GM19468 (cell line): Measurements from ENCODE around the gene MST1.

Experiments
- ATAC-seq: cut with Tn5 transposase; IDR thresholded peaks from one replicate; pipeline ENCODE4 v1.9.1; 2021; ENCODE audit warnings: mild to moderate bottlenecking, moderate library complexity, moderate number of reproducible peaks; ENCODE audit not compliant: unreplicated experiment; ENCODE audit errors: extremely low read depth

Gene MST1

GRCh38 chr3:49683162-49683561 lies 6.1 kb downstream of the MST1 start:
- no peak for ATAC-seq

DNA sequence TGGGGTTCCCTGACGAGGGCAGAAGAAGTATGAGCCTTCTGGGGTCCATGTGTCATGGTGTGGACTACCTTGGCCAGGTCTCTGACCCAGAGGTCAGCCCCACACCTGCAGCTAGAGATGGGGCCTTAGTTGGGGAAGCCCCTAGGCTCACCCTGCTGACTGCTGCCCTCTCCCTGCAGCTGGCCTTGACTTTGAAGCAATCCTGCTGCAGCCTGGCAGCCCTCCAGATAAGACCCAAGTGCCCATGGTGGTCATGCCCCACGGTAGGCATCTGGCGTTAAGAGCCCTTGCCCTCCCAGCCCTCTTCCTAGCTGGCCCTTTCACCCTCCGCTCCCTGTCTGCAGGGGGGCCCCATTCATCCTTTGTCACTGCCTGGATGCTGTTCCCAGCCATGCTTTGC lies 7.7 kb downstream of the MST1 start:
- ATAC-seq, result no peak

GRCh38 chr3:49681232-49681522 lies 8.1 kb downstream of the MST1 start:
- no peak for ATAC-seq

GRCh38 chr3:49680493-49681231 lies 8.6 kb downstream of the MST1 start:
- no peak for ATAC-seq

GRCh38 chr3:49675912-49676311 lies 13.4 kb downstream of the MST1 start:
- no peak for ATAC-seq

DNA sequence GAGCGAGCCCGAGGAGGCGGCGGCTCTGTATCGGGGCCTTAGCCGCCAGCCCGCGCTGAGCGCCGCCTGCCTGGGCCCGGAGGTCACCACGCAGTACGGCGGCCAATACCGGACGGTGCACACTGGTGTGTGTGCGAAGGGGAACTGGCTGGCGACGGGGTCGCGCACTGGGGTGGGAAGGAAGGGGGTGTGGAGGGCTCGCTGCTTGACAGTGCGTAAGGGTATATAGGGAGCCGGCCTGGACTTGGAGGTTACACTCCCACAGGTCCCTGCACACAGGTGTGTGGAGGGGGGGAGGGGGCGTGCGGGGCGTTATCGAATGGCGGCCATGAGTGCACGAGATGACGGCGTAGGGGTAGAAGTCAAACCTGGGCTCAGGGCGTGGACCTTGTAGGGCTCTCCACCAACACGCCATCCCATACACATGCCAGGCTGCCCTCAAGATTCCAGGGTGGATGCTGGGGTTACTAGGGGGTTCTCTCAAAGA lies 14.7 kb downstream of the MST1 start:
- peak; percentile 28 for ATAC-seq

DNA sequence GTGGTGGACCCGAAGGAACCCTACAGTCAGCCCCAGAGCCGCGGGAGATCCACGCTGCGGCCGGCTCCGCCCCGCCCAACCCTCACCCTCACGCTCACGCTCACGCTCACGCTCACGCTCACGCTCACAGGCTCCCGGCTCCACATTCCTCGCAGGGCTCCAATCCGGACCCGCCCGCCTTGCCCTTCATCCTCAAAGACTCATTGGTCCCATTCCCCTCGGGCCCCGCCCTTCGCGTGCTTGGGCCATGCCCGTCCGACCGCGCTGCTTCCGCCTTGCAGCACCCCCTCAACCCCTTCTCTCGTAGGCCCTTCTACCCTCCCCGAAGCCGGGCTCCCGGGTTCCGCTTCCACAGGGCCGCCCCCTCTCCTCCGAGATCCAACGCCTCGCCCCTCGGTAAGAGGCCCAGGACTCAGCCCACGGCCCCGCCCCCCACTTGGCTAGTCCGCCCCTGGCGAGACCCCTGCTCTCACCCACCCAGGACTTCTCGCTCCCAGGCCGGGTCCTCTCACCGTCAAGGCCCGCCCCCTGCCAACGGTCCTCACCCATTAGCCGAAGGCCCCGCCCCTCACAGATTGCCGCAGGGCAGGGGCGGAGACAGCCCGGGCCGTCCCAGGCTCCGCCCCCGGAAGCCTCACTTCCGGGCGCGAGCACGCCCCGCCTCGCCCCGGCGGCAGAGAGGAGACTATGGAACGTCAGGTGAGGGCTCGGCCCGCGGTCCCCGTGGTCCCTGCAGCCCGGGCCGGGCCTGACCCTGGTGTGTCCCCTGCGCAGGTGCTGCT lies 15.4 kb downstream of the MST1 start, which contains the start of gene APEH:
Gene APEH, plus strand, starts transcription at position 637 of the 782 bp plus-strand sequence. Its CDS starts 51 bp downstream, at position 688.
- ATAC-seq, result peak; percentile 62

DNA sequence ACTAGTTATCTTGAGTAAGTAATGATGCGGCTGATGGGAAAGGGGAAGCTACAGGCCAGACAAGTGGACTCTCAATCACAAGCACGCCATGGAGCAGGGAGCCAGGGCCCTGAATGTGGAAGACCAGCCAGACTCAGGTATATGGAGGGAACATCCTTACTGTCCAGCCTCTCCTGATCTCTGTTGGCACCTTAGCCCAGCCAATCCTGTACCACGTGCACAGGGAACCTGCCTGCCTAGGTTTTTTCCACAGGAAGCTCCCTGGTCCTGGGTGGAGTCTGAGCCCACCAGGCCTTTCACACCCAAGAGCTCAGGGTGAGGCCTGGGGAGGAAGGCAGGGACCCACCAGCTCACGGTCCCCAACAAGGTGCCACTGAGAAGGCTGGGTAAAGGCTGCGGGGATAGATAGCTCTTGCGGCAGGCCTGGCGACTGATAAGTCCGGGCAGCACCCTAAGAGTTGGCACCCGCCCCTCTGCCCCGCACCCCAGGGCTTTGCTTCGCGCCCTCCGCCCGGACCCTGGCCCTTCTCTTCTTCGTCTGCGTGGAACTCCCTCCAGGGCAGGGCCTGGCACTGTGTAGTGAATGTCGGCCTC lies 16.1 kb downstream of the MST1 start:
- no peak for ATAC-seq

GRCh38 chr3:49671291-49672288 lies 17.7 kb downstream of the MST1 start:
- no peak for ATAC-seq

GRCh38 chr3:49670940-49671290 lies 18.4 kb downstream of the MST1 start:
- ATAC-seq, result no peak

DNA sequence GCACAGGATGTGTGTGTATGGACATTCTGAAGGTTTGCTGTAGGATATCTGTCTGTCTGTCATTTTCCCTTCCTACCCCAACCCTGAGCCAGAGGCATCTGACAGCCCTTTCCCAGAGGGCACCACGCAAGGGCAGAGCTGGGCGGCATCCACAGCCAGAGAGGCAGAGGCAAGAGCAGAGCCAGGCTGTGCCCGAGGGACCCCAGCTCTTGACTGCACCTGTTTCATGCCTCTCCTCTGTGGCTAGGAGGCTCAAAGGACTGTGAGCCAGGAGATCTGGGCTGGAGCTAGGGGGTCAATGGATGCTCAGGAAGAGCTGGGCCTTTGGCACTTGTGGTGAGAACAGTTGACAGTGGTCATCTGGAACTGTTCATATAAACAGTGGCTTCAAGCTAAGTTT lies 19.9 kb downstream of the MST1 start:
- no peak for ATAC-seq

DNA sequence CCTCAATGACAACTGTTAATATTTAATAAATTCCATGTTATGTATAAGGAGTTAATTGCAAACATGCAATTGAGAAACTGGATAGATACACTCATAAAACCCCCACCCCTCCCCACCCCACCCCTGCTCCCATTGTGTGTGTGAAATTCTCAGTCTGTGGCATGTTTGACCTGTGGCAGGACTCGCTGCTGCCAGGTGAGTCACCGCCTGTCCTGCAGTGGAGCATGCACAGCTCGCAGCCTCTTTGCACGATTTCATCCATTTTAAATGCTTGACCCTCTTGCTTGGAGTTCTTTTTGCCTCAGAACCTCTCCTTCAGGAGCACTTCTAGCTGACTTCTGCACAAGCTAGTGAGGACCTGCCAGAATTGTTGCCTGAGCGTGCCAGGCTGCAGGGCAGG lies 20.4 kb downstream of the MST1 start:
- ATAC-seq, result no peak

DNA sequence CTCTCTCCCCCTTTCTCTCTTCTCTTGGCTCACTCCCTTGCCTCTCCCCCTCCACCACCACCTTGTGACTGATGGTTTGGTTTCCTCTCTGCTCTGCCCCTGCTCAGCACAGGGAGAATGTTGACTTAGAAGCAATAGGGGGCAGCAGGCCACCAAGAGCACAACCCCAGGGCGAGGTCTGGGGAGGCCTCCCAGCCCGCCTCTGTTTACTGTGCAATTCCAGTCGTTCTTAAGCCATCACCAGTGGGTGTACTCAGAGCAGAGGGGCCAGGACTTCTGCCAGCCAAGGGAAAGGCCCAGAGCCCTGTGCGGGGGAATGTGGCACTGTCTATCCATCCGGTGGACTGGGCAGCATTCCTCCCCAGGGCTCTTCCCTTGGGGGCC lies 20.9 kb downstream of the MST1 start:
- ATAC-seq, result no peak

GRCh38 chr3:49667701-49668413 lies 21.4 kb downstream of the MST1 start:
- ATAC-seq, result no peak

GRCh38 chr3:49666592-49666991 lies 22.7 kb downstream of the MST1 start:
- ATAC-seq, result no peak

- no peak for ATAC-seq
Observed at GRCh38 chr3:49665822-49666519, 23.3 kb downstream of the MST1 start.

- no peak for ATAC-seq
Observed at GRCh38 chr3:49664300-49664699, 25.0 kb downstream of the MST1 start.

- no peak for ATAC-seq
Observed at GRCh38 chr3:49663831-49664230, 25.4 kb downstream of the MST1 start.
